GM10847 (cell line): ENCODE measurements around the gene JSRP1.

ENCODE experiments used
- POLR2A ChIP-seq: IDR thresholded peaks from 2 replicates; pipeline ENCODE4 v1.6.1; 2011; ENCODE audit not compliant: insufficient read length; ENCODE audit errors: extremely low read depth

JSRP1 gene

GRCh38 chr19:2287585-2288337 lies 31.5 kb upstream of the JSRP1 start:
- no peak for TF ChIP-seq POLR2A

GRCh38 chr19:2286402-2287140 lies 30.4 kb upstream of the JSRP1 start:
- no peak for TF ChIP-seq POLR2A

GRCh38 chr19:2283835-2284507 lies 27.8 kb upstream of the JSRP1 start:
- TF ChIP-seq POLR2A, result no peak

- no peak for TF ChIP-seq POLR2A
Observed at GRCh38 chr19:2282862-2283237, 26.6 kb upstream of the JSRP1 start.

DNA sequence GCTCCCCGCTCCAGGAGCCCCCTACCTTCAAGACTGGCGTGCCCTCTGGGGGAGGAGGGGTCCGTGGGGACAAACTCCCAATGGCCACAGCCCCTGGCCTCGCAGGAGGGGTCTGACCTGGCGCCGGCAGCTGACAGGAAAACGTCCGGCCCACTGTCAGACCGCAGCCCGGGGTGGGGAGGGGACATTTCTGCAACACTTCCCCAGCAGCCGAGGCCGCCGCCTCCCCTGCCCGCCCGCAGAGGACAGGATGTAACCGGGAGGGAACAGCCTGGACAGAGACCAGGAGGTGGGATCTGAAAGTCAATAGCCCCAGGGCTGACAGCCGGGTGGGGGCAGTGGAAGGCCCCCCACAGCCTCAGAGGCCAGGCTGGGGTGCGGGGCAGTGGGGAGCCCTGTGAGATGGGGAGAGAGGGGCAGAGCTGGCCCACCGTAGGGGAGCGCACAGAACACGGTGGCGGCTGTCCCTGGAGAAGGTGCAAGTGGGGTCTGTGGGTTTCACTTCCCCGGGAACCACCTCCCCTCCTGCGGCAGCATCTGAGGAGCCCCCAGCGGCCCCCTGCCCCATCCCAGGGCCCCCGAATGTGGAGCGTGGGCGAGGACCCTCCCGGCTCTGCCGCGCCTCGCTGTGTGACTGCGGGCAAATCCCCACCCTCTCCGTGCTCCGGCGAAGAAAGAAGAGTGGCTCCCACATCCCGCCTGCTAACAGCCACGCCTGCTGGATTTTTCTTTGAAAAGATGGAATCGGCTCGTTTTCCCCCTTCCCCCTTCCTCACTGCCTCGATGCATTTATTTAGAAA lies 26.0 kb upstream of the JSRP1 start, which contains the start of gene PEAK3:
TSS of gene PEAK3 (minus strand) at position 114 of the 800 bp plus-strand sequence. CDS start 1,244 bp downstream, outside the sequence.
- no peak for TF ChIP-seq POLR2A

- TF ChIP-seq POLR2A, result no peak
Observed at GRCh38 chr19:2280633-2281264, 24.5 kb upstream of the JSRP1 start.

DNA sequence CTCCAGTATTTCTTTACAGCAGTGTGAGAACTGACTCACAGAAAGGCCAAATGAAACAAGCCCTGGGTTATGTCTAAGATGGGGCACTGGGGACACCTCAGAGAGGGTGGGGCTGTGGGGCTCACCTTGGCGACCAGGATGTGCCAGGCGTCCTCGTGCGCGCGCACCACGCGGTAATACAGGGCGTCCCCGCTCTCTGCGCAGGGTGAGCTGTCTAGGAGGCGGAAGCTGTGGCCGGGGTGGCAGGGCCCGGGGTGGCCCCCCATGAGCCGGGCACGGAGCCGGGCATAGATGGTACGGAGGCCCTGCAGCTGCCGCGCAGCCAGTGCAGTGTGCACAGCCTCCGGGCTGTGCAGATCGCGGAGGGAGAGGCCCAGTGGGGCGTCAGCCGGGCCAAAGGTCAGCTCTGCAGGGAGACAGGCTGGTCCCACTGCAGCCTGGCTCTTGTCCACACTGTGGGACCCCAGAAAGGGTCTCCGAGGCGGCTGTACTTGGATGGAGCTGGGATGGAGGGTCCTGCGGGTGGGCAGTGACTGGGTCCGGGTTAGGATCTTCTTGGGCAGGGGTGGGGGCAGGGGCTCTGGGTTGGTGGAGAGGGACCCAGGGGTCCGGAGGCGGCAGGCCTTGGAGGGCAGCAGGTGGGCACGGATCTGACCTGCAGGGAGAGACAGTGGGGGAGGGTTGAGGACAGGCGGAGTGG lies 22.4 kb upstream of the JSRP1 start:
- TF ChIP-seq POLR2A, result no peak

GRCh38 chr19:2277138-2277537 lies 20.9 kb upstream of the JSRP1 start:
- no peak for TF ChIP-seq POLR2A

DNA sequence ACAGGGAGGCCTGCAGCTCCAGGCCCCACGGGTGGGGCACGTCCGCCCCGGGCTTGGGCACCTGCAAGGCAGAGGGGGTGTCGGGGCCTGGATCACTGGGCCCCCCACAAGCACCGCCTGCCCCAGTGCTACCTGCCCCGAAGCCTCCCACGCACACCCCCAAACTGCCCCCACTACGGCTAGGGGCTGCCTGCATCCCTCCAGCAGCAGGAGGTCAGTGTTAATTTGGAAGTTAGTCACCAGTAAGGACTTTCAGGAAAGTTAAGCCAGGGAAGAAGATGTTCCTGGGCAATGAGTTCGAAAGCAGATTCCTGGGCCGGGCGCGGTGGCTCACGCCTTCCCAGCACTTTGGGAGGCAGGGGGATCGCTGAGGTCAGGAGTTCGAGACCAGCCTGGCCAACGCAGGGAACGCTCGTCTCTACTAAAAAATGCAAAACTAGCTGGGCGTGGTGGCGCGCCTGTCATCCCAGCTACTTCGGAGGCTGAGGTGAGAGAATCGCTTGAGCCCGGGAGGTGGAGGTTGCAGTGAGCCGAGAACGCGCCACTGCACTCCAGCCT lies 20.3 kb upstream of the JSRP1 start:
- TF ChIP-seq POLR2A, result no peak

- TF ChIP-seq POLR2A, result no peak
Observed at GRCh38 chr19:2275588-2276428, 19.6 kb upstream of the JSRP1 start.

DNA sequence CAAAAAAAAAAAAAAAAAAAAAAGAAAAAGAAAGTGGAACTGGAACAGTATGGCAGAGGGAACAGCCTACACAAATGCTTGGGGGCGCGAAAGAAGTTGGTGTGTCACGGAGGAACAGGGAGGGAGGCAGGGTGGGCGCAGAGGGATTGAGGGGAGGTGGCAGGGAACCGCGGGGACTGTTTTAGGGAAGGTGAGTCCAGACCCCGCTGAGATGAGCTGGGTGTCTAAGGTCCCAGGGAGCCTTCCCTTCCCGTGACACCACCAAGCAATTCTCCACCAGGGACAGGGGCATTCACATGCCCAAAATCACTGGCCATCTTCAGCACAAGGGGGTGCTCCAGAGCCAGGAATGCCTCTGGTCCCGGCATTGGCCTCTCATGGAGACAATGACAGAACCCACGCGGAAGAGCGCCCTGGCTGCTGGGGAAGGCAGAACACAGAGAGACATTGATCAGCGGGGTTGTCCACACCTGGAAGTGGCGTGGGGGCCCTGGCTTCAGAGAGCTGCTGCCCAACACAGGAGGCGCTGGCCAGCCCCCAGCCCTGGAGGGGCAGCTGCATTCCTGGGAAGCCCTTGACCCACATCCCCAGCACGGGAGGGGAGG lies 18.8 kb upstream of the JSRP1 start:
- TF ChIP-seq POLR2A, result no peak

DNA sequence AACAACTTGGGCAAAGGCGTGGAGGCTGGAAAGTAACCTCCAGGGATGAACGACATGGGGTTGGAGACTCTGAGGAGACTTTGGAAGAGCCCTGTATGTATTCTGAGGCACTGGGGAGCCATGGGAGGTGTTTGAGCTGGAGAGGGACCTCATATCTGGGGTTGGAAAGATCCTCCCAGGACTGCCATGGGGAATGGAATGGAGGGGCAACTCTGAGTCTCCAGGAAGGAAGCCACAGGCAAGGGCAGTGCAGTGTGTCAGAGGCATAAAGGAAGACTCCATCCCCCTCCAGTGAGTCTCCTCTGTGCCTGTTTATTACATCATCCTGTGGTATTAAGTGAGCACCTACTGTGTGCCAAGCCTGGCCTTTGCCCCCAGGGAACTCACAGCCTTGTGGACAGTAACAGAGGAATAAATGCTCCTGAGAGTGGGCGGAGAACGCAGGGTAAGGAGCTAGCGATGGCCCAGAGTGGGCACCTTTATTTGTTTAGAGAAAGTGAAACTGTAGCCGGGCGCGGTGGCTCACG lies 18.0 kb upstream of the JSRP1 start:
- TF ChIP-seq POLR2A, result no peak
